GM12878 (cell line): ENCODE data around the gene ARHGEF1. TPM values are rescaled to one million over a fixed set of nuclear protein-coding genes. Genes with fewer than 3 reads are reported as not detected.

Experiments used
- ATAC-seq: fragments of 200-7000 bp; cut with Tn5 transposase; 3 replicates; pipeline ENCODE4 v1.9.1; 2020; ENCODE audit warnings: mild to moderate bottlenecking, moderate library complexity
- BruUV-seq: library from RNA; stranded (reverse); fragments of 400-500 nt; replicated peaks from 2 replicates; lab custom pipeline; 2021; lab: Mats Ljungman, UMichigan
- CTCF ChIA-PET: fragments of 300-600 bp; sonication (Branson Sonifier 250); formaldehyde crosslinking; extraction: SDS; loops from one replicate; lab custom pipeline; 2021; ENCODE audit warnings: inconsistent platforms; lab: Yijun Ruan, JAX
- POLR2A ChIA-PET: fragments of 350-600 bp; formaldehyde crosslinking; extraction: SDS; loops from one replicate; lab custom pipeline; 2021; ENCODE audit warnings: inconsistent platforms; lab: Charles Lee
- RAD21 ChIA-PET: fragments of 300-600 bp; sonication (Branson Sonifier 250); formaldehyde crosslinking; loops from one replicate; lab custom pipeline; 2023; ENCODE audit warnings: antibody characterized with exemption; ENCODE audit not compliant: unreplicated experiment; lab: Charles Lee
- SMC1A ChIA-PET: fragments of 300-600 bp; sonication (Branson Sonifier 250); formaldehyde crosslinking; loops from one replicate; lab custom pipeline; 2023; ENCODE audit not compliant: unreplicated experiment, uncharacterized antibody; lab: Charles Lee
- DNase-seq: peaks from one replicate; pipeline ENCODE4 v3.0.0-alpha.2; 2011; ENCODE audit warnings: low read depth, low spot score
- FAIRE-seq: peaks from 3 replicates; lab custom pipeline; 2011; peaks lifted over from hg19 to GRCh38; lab: Jason Lieb, UNC
- H2AFZ ChIP-seq: 2 replicates; pipeline ENCODE4 v1.6.0; 2011; ENCODE audit warnings: low read depth, low read length, control low read depth; ENCODE audit not compliant: control insufficient read depth
- H3K27ac ChIP-seq: 2 replicates; pipeline ENCODE4 v1.5.1; 2011; ENCODE audit warnings: control low read depth; ENCODE audit not compliant: control insufficient read depth, insufficient read depth
- H3K27me3 ChIP-seq, 2 experiments: replicated peaks in 1 of 2; 2 replicates each; pipeline versions ENCODE4 v1.6.0 to v1.6.1; 2011; ENCODE audit warnings: low read length in 1 of 2; ENCODE audit not compliant: control insufficient read depth in 2 of 2, insufficient read depth in 2 of 2
- H3K36me3 ChIP-seq, 2 experiments: 2 replicates each; pipeline ENCODE4 v1.5.1; 2011; ENCODE audit warnings: low read length in 1 of 2; ENCODE audit not compliant: control insufficient read depth in 2 of 2, insufficient read depth in 2 of 2
- H3K4me1 ChIP-seq: 2 replicates; pipeline ENCODE4 v1.6.1; 2011; ENCODE audit warnings: mild to moderate bottlenecking, low read length, moderate library complexity, mixed read lengths; ENCODE audit not compliant: control insufficient read depth, insufficient read depth
- H3K4me2 ChIP-seq: 2 replicates; pipeline ENCODE4 v1.6.0; 2011; ENCODE audit warnings: control low read depth; ENCODE audit not compliant: control insufficient read depth, insufficient read depth
- H3K4me3 ChIP-seq: fragments of 200-600 bp; sonication (generic); 2 replicates; pipeline ENCODE4 v1.5.1; 2016
- H3K79me2 ChIP-seq: 2 replicates; pipeline ENCODE4 v1.6.0; 2011; ENCODE audit warnings: low read length; ENCODE audit not compliant: control insufficient read depth, insufficient read depth
- H3K9ac ChIP-seq: 2 replicates; pipeline ENCODE4 v1.8.0; 2011; ENCODE audit warnings: low read length, control low read depth, mixed read lengths; ENCODE audit not compliant: control insufficient read depth, insufficient read depth
- H3K9me3 ChIP-seq: replicated peaks from 3 replicates; pipeline ENCODE4 v1.5.1; 2011; ENCODE audit warnings: mild to moderate bottlenecking, low read length; ENCODE audit not compliant: control insufficient read depth, insufficient read depth
- H4K20me1 ChIP-seq: 2 replicates; pipeline ENCODE4 v1.6.0; 2011; ENCODE audit not compliant: control insufficient read depth, insufficient read depth
- ELK1 ChIP-seq: IDR thresholded peaks from 2 replicates; pipeline ENCODE4 v1.6.1; 2012; ENCODE audit warnings: low read depth, low read length, improper control_type of control experiment
- FOS ChIP-seq: IDR thresholded peaks from 3 replicates; pipeline ENCODE4 v1.6.1; 2011; ENCODE audit warnings: borderline replicate concordance; ENCODE audit not compliant: insufficient read length; ENCODE audit errors: extremely low read depth
- HDGF ChIP-seq: fragments of 450-650 bp; IDR thresholded peaks from 2 replicates; pipeline ENCODE4 v1.6.1; 2016; ENCODE audit warnings: antibody characterized with exemption
- IRF5 ChIP-seq: fragments of 450-650 bp; IDR thresholded peaks from 2 replicates; pipeline ENCODE4 v1.6.1; 2017; ENCODE audit warnings: borderline replicate concordance
- WGBS: methylation state at CpG from one replicate; pipeline ENCODE4 v1.1.6; 2016; ENCODE audit warnings: low lambda C conversion rate; ENCODE audit not compliant: insufficient replicate concordance, insufficient coverage; ENCODE audit errors: missing lambda C conversion rate; 5-methylcytosine and 5-hydroxymethylcytosine counted together
- in situ Hi-C: fragments of 300-500 bp; cut with MboI; formaldehyde crosslinking; loops from 9 replicates; pipeline ENCODE4 v1.14.3; 2018; ENCODE audit warnings: mixed read lengths
- intact Hi-C: fragments of 100-400 bp; cut with micrococcal nuclease; formaldehyde crosslinking; loops from one replicate; pipeline ENCODE4 v1.14.2; 2022; ENCODE audit not compliant: unreplicated experiment
- polyA plus RNA-seq, 11 experiments: library from polyadenylated mRNA; depleted of rRNA in 4 of 11; unstranded in 6 of 11; stranded (reverse) in 5 of 11; fragments of >200 nt; fragmentation: Nextera tagmentation in 4 of 11; fragmentation: Illumina TruSeq in 1 of 11; extraction: Ambion mirVana in 4 of 11; extraction: Trizol in 1 of 11; gene quantifications; 1 replicate in 1 of 11; 2 replicates in 10 of 11; pipeline versions ENCODE4 v1.2.1 to v1.2.3, GENCODE V29; 2011 to 2016; ENCODE audit warnings: inconsistent platforms in 2 of 11, missing spikeins in 2 of 11, low read depth in 1 of 11
- total RNA-seq, 4 experiments: library from RNA; depleted of rRNA in 3 of 4; stranded (reverse); fragments of >200 nt in 3 of 4; fragmentation: Illumina TruSeq in 1 of 4; extraction: Trizol in 1 of 4; gene quantifications; 2 replicates each; pipeline versions ENCODE4 v1.2.1 to v1.2.3, GENCODE V29; 2013 to 2021

The ARHGEF1 gene
- total and polyA plus RNA-seq, 10 of the 15 experiments (the other 5 are each of a cell fraction or from before 2014, with no cell fraction given) = 1.2 to 207 (median 53.9) TPM

DNA sequence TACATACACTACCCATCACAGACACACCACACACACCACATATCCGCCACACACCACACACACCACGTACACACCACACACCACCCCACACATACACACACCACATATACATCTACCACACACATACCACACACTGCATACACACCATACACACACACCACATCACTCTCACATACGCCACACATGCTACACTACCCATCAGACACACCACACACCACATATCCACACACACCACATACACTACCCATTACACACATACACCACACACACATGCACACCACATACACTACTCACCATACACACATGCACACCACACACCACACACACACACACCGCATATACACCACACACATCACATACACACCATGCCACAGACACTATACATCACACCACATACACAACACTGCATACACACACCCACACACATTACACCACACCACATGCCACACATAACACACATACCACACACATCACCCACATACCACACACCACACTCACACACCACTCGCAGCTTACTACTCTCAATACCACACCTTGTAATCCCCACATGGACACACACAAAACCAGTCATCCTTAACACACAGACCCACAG is 35.8 kb downstream of the ARHGEF1 start:
- ATAC-seq (no peak), FAIRE-seq (no peak), DNase-seq (no peak)
- Histone ChIP-seq H3K9ac (no peak overlapping the region), H3K4me3 (no peak overlapping the region), H3K36me3 (no peaks in the 10 kb centered on the region), H2AFZ (no peak overlapping the region), H3K79me2 (no peaks in the 10 kb centered on the region), H3K4me1 (peaks cover 2% of the 10 kb centered on the region; the same call in 1 of the 2 replicates), H4K20me1 (no peaks in the 10 kb centered on the region), H3K9me3 (no peaks in the 10 kb centered on the region; the same call in 2 of the 3 replicates), H3K27me3 (peaks cover 3 to 6% of the 10 kb centered on the region in 2 experiments; a peak in 3 of 4 replicates), H3K27ac (no peak overlapping the region), H3K4me2 (no peak overlapping the region)
- no peak for TF ChIP-seq ELK1
- TF ChIP-seq HDGF = 0 out of 2 replicates have a peak, but pooled peaks have one; percentile 37
- TF ChIP-seq FOS = no peak
- no peak for TF ChIP-seq IRF5
- no TSS peak for BruUV-seq
- 59% methylated on average over 5 of the region's 5 CpGs for WGBS
- POLR2A ChIA-PET = interaction anchor here (0.8 kb wide), 1 partner anchor 9 kb away, joined by 3 read pairs; no protein-coding TSS in a partner anchor
- in situ Hi-C loops = no loop called here
- SMC1A ChIA-PET = no interaction called here
- intact Hi-C loops = no loop called here
- CTCF ChIA-PET = no interaction called here
- RAD21 ChIA-PET = no interaction called here
